GM13976 (cell line): ENCODE results near the gene HOXA5.

Source experiments
- DNase-seq: peaks from one replicate; pipeline ENCODE4 v3.0.0; 2012; ENCODE audit warnings: low spot score
- CTCF ChIP-seq: IDR thresholded peaks from 2 replicates; pipeline ENCODE4 v1.5.1; 2012; ENCODE audit warnings: borderline replicate concordance, mild to moderate bottlenecking; ENCODE audit not compliant: insufficient read depth; ENCODE audit errors: extremely low read depth, missing control alignments, control extremely low read depth
- in situ Hi-C: fragments of 300-500 bp; cut with MboI; formaldehyde crosslinking; loops from one replicate; pipeline ENCODE4 v1.12.0; 2022; ENCODE audit warnings: low sequenced_read_pairs, mixed read lengths, inconsistent platforms; ENCODE audit not compliant: unreplicated experiment

HOXA5 gene

GRCh38 chr7:27143023-27143949 is at the start of gene HOXA5:
TSS of gene HOXA5 (minus strand) at chr7:27143681. CDS start at chr7:27143607, 74 bp downstream.
- no peak for TF ChIP-seq CTCF
- in situ Hi-C loops: no loop called here
- DNase-seq: peak; percentile 32

- DNase-seq: peak; percentile 27
- in situ Hi-C loops: loop anchor here (10.0 kb wide), 2 partner anchors 52 to 732 kb away; partner anchors contain the start of gene EVX1
Measured at GRCh38 chr7:27192546-27193334, 49.3 kb upstream of the HOXA5 start.

GRCh38 chr7:27191833-27192545 is 48.5 kb upstream of the HOXA5 start:
- DNase-seq: no peak
- no peak for TF ChIP-seq CTCF
- in situ Hi-C loops: loop anchor here (10.0 kb wide), 2 partner anchors 53 to 733 kb away; partner anchors contain the start of gene EVX1

More at GRCh38 chr7:27192546-27193334, 49.3 kb upstream of the HOXA5 start:
- TF ChIP-seq CTCF: no peak

- in situ Hi-C loops: loop anchor here (10.0 kb wide), 2 partner anchors 54 to 734 kb away; partner anchors contain the start of gene EVX1
- DNase-seq: no peak
- TF ChIP-seq CTCF: no peak
Measured at GRCh38 chr7:27191161-27191731, 47.8 kb upstream of the HOXA5 start.

GRCh38 chr7:27189997-27190748 is 46.7 kb upstream of the HOXA5 start:
- DNase-seq: no peak
- no peak for TF ChIP-seq CTCF
- in situ Hi-C loops: loop anchor here (10.0 kb wide), 2 partner anchors 55 to 735 kb away; partner anchors contain the start of gene EVX1
